ENCODE data around the gene SPATA2L. TPM values are rescaled to one million over a fixed set of nuclear protein-coding genes. Genes with fewer than 3 reads are reported as not detected.
A peak's percentile ranks its signal among the peaks of the same experiment; 100 is the strongest.

SPATA2L gene
- total RNA-seq, 1 donor from 2014 or later: 7.5 TPM

GRCh38 chr16:89716916-89717687 lies 15.6 kb upstream of the SPATA2L start:
- no peaks in the 10 kb centered on the region for H3K9me3 Mint-ChIP-seq (ENCODE audit: unreplicated experiment)
- peaks cover 3% of the 10 kb centered on the region for H3K36me3 Mint-ChIP-seq (ENCODE audit: low read depth, unreplicated experiment)
- H3K27me3 Mint-ChIP-seq (ENCODE audit: unreplicated experiment): peaks cover 21% of the 10 kb centered on the region
- peak overlapping the region; percentile 42 for H3K4me3 Mint-ChIP-seq (ENCODE audit: unreplicated experiment)
- peaks cover 2% of the 10 kb centered on the region for H3K4me1 Mint-ChIP-seq (ENCODE audit: unreplicated experiment)
- H3K27ac Mint-ChIP-seq (ENCODE audit: unreplicated experiment): no peak overlapping the region
- DNase-seq (ENCODE audit: low spot score): no peak
- no peak for TF ChIP-seq CTCF (IDR thresholded peaks at IDR 0.05; ENCODE audit: unreplicated experiment)

GRCh38 chr16:89716493-89716892 lies 15.0 kb upstream of the SPATA2L start:
- Mint-ChIP-seq H3K27me3 (ENCODE audit: unreplicated experiment) (peaks cover 21% of the 10 kb centered on the region), H3K4me3 (ENCODE audit: unreplicated experiment) (no peak overlapping the region), H3K9me3 (ENCODE audit: unreplicated experiment) (no peaks in the 10 kb centered on the region), H3K36me3 (ENCODE audit: low read depth, unreplicated experiment) (peaks cover 3% of the 10 kb centered on the region), H3K27ac (ENCODE audit: unreplicated experiment) (no peak overlapping the region), H3K4me1 (ENCODE audit: unreplicated experiment) (peaks cover 2% of the 10 kb centered on the region)
- no peak for TF ChIP-seq CTCF (IDR thresholded peaks at IDR 0.05; ENCODE audit: unreplicated experiment)
- DNase-seq (ENCODE audit: low spot score): no peak

- no peak overlapping the region for H3K4me3 Mint-ChIP-seq (ENCODE audit: unreplicated experiment)
- H3K27ac Mint-ChIP-seq (ENCODE audit: unreplicated experiment): no peak overlapping the region
- peaks cover 4% of the 10 kb centered on the region for H3K27me3 Mint-ChIP-seq (ENCODE audit: unreplicated experiment)
- no peak for TF ChIP-seq CTCF (IDR thresholded peaks at IDR 0.05; ENCODE audit: unreplicated experiment)
- H3K4me1 Mint-ChIP-seq (ENCODE audit: unreplicated experiment): no peaks in the 10 kb centered on the region
- H3K36me3 Mint-ChIP-seq (ENCODE audit: low read depth, unreplicated experiment): no peaks in the 10 kb centered on the region
- no peaks in the 10 kb centered on the region for H3K9me3 Mint-ChIP-seq (ENCODE audit: unreplicated experiment)
- no peak for DNase-seq (ENCODE audit: low spot score)
These were observed 10.8 kb upstream of the SPATA2L start for GRCh38 chr16:89712274-89712781.

GRCh38 chr16:89711601-89712273 lies 10.2 kb upstream of the SPATA2L start:
- Mint-ChIP-seq H3K36me3 (ENCODE audit: low read depth, unreplicated experiment) (no peaks in the 10 kb centered on the region), H3K4me1 (ENCODE audit: unreplicated experiment) (no peaks in the 10 kb centered on the region), H3K4me3 (ENCODE audit: unreplicated experiment) (no peak overlapping the region), H3K27me3 (ENCODE audit: unreplicated experiment) (peaks cover 3% of the 10 kb centered on the region), H3K9me3 (ENCODE audit: unreplicated experiment) (no peaks in the 10 kb centered on the region), H3K27ac (ENCODE audit: unreplicated experiment) (no peak overlapping the region)
- no peak for TF ChIP-seq CTCF (IDR thresholded peaks at IDR 0.05; ENCODE audit: unreplicated experiment)
- DNase-seq (ENCODE audit: low spot score): peak; percentile 77

Measured in endothelial cell (in vitro differentiated cells).